Neutrophil (primary cell): Measurements from ENCODE around the gene RFX6.

Experiments
- H3K27ac ChIP-seq: fragments of 200-600 bp; sonication (generic); 2 replicates; pipeline ENCODE4 v1.5.1; 2016; ENCODE audit warnings: mild to moderate bottlenecking, moderate library complexity
- H3K27me3 ChIP-seq: fragments of 200-600 bp; sonication (generic); 2 replicates; pipeline ENCODE4 v1.6.0; 2016; ENCODE audit warnings: mild to moderate bottlenecking
- H3K36me3 ChIP-seq: fragments of 200-600 bp; sonication (generic); 2 replicates; pipeline ENCODE4 v1.5.1; 2017
- H3K4me1 ChIP-seq, 2 experiments: fragments of 200-600 bp in 1 of 2; sonication (generic) in 1 of 2; 1 replicate in 1 of 2; 2 replicates in 1 of 2; pipeline versions ENCODE4 v1.5.1 to v1.6.1; 2013 to 2016; ENCODE audit warnings: low read depth in 1 of 2, low read length in 1 of 2, mild to moderate bottlenecking in 1 of 2, moderate library complexity in 1 of 2; ENCODE audit not compliant: control insufficient read depth in 1 of 2, insufficient read depth in 1 of 2
- H3K4me3 ChIP-seq, 2 experiments: fragments of 200-600 bp in 1 of 2; sonication (generic) in 1 of 2; 1 replicate in 1 of 2; 2 replicates in 1 of 2; pipeline ENCODE4 v1.5.1; 2013 to 2016; ENCODE audit warnings: low read depth in 1 of 2, low read length in 1 of 2, mild to moderate bottlenecking in 1 of 2, moderate library complexity in 1 of 2
- H3K9me3 ChIP-seq: fragments of 200-600 bp; sonication (generic); 2 replicates; pipeline ENCODE4 v1.5.1; 2016
- CTCF ChIP-seq: fragments of 200-600 bp; sonication (generic); IDR thresholded peaks from 2 replicates; pipeline ENCODE4 v1.5.1; 2016; ENCODE audit warnings: antibody characterized with exemption

The RFX6 gene

GRCh38 chr6:116840091-116840490, 37.0 kb upstream of the RFX6 start:
- no peak for TF ChIP-seq CTCF
- no peaks in the 10 kb centered on the region for H3K36me3 ChIP-seq
- H3K27me3 ChIP-seq = no peaks in the 10 kb centered on the region
- no peaks in the 10 kb centered on the region for H3K4me1 ChIP-seq
- no peak overlapping the region for H3K4me3 ChIP-seq
- H3K9me3 ChIP-seq = no peaks in the 10 kb centered on the region
- no peak overlapping the region for H3K27ac ChIP-seq

DNA sequence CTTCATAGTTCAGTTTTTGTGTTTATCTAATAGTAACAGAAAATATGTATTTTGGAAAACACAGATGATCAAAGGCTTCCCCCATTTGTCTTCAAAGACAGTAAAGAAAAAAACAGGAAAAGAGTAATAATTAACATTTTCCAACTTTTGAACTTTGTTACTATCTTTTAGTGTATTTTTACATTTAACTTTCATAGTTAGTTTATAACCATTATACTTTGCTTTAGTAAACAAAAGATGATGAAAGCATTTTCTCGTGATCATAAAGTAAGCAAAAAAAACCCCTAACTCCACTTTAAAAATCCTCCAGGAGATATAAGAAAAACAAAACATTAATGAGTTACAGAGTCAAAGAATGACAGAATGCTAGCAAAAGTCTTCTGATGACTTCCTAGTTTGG, 34.6 kb upstream of the RFX6 start:
- no peaks in the 10 kb centered on the region for H3K36me3 ChIP-seq
- H3K27me3 ChIP-seq = no peaks in the 10 kb centered on the region
- H3K4me3 ChIP-seq = no peak overlapping the region
- no peaks in the 10 kb centered on the region for H3K4me1 ChIP-seq
- no peak for TF ChIP-seq CTCF
- no peaks in the 10 kb centered on the region for H3K9me3 ChIP-seq
- no peak overlapping the region for H3K27ac ChIP-seq

DNA sequence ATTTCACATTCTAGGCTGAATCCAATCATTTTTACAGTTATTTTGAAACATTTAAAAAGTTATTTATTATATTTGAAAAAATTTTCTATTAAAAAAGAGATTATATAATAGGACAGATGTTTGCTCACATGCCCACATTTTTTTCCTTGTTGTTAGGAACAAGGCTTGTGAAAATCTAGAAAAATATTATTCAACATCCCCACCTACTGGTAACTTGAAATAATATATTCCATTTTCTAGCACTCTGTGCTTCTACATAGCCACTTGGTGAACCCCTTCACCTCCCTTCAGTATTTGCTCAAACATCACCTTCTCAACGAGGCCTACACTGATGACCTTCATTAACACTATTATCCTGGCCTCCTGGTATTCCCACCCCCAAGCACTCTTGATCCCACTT, 29.8 kb upstream of the RFX6 start:
- H3K36me3 ChIP-seq = no peaks in the 10 kb centered on the region
- H3K9me3 ChIP-seq = no peaks in the 10 kb centered on the region
- H3K4me3 ChIP-seq = no peak overlapping the region
- H3K27ac ChIP-seq = no peak overlapping the region
- H3K4me1 ChIP-seq = no peaks in the 10 kb centered on the region
- H3K27me3 ChIP-seq = no peaks in the 10 kb centered on the region
- TF ChIP-seq CTCF = no peak

DNA sequence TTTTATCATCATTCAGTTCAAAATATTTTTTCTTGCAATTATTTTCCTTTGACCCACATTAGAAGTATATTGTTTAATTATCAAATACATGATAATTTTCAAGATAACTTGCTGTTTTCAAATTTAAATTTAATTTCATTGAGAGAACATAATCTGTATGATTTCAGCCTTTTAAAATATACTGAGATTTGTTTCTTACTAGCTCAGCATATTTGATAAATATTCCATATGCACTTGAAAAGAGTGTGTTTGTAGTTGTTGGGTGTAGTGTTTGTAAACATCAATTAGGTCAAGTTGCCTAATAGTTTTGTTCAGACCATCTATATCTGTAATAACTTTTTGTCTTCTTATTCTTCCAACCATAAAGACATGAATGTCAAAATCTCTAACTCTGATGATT, 19.0 kb upstream of the RFX6 start:
- H3K36me3 ChIP-seq = no peaks in the 10 kb centered on the region
- no peak overlapping the region for H3K27ac ChIP-seq
- no peak overlapping the region for H3K4me3 ChIP-seq
- H3K4me1 ChIP-seq = no peaks in the 10 kb centered on the region
- no peaks in the 10 kb centered on the region for H3K27me3 ChIP-seq
- no peaks in the 10 kb centered on the region for H3K9me3 ChIP-seq
- no peak for TF ChIP-seq CTCF

- no peak overlapping the region for H3K4me3 ChIP-seq
- H3K4me1 ChIP-seq = no peaks in the 10 kb centered on the region
- no peaks in the 10 kb centered on the region for H3K9me3 ChIP-seq
- TF ChIP-seq CTCF = no peak
- H3K27me3 ChIP-seq = no peaks in the 10 kb centered on the region
- H3K36me3 ChIP-seq = no peaks in the 10 kb centered on the region
- H3K27ac ChIP-seq = no peak overlapping the region
Observed at GRCh38 chr6:116859264-116859663, 17.8 kb upstream of the RFX6 start.

DNA sequence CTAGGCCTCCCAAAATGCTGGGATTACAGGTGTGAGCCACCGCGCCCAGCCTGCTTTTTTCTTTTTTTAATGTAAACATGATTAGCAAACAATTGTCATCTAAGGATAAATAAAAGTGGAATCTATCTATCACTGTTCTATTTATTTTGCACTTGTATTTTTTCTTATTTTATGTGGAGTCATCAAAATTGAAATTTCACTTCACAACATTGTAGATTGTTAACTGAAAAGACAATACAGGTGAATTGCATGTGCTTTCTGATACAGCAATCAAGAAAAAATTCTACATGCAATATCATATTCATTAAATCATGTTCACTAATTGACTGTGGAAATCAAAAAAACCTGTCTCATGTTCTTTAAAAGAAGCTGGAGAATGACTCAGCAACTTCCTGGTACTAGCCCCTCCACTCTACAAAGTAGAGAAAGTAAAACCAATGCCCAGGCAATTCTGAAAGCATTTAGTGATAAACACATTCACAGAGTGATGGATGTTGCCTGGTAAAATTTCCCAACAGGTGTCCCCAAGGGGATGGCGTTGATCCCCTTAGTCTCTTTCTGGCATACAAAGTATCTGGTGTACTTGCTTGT, 10.7 kb upstream of the RFX6 start:
- Histone ChIP-seq H3K27me3 (no peaks in the 10 kb centered on the region), H3K4me3 (no peak overlapping the region), H3K9me3 (no peaks in the 10 kb centered on the region), H3K27ac (no peak overlapping the region), H3K36me3 (no peaks in the 10 kb centered on the region), H3K4me1 (no peaks in the 10 kb centered on the region)
- no peak for TF ChIP-seq CTCF
